BE2C (cell line): ENCODE results near the gene XYLT1.

ENCODE experiments used
- DNase-seq: peaks from one replicate; pipeline ENCODE4 v3.0.0-alpha.2; 2020
- H3K27me3 ChIP-seq: fragments of 250-450 bp; sonication (Bioruptor Pico); 2 replicates; pipeline ENCODE4 v1.5.1; 2020; ENCODE audit warnings: mild to moderate bottlenecking
- H3K36me3 ChIP-seq: fragments of 250-450 bp; sonication (Bioruptor Pico); 2 replicates; pipeline ENCODE4 v1.5.1; 2020; ENCODE audit warnings: mild to moderate bottlenecking
- H3K4me1 ChIP-seq: fragments of 250-450 bp; sonication (Bioruptor Pico); 2 replicates; pipeline ENCODE4 v1.5.1; 2020
- H3K4me3 ChIP-seq: 2 replicates; pipeline ENCODE4 v1.5.1; 2011; ENCODE audit warnings: low read depth, low read length
- H3K9me3 ChIP-seq: fragments of 250-450 bp; sonication (Bioruptor Pico); 2 replicates; pipeline ENCODE4 v1.5.1; 2020
- CTCF ChIP-seq: IDR thresholded peaks from 2 replicates; pipeline ENCODE4 v1.5.1; 2012; ENCODE audit warnings: mild to moderate bottlenecking, low read depth, low read length

XYLT1 gene

GRCh38 chr16:17083628-17084027 is 387.1 kb downstream of the XYLT1 start:
- H3K36me3 ChIP-seq = no peaks in the 10 kb centered on the region
- TF ChIP-seq CTCF = no peak
- no peak overlapping the region for H3K4me3 ChIP-seq
- no peaks in the 10 kb centered on the region; the same call in 1 of the 2 replicates for H3K27me3 ChIP-seq
- no peaks in the 10 kb centered on the region for H3K9me3 ChIP-seq
- no peak for DNase-seq
- no peaks in the 10 kb centered on the region for H3K4me1 ChIP-seq

GRCh38 chr16:17082095-17082882 is 388.5 kb downstream of the XYLT1 start:
- TF ChIP-seq CTCF = no peak
- no peak for DNase-seq
- H3K36me3 ChIP-seq = no peaks in the 10 kb centered on the region
- no peaks in the 10 kb centered on the region for H3K27me3 ChIP-seq
- H3K9me3 ChIP-seq = no peaks in the 10 kb centered on the region
- no peaks in the 10 kb centered on the region for H3K4me1 ChIP-seq
- H3K4me3 ChIP-seq = no peak overlapping the region

GRCh38 chr16:17080105-17080504 is 390.7 kb downstream of the XYLT1 start:
- no peaks in the 10 kb centered on the region for H3K27me3 ChIP-seq
- H3K9me3 ChIP-seq = no peaks in the 10 kb centered on the region
- H3K36me3 ChIP-seq = no peaks in the 10 kb centered on the region
- H3K4me3 ChIP-seq = no peak overlapping the region
- no peak for TF ChIP-seq CTCF
- H3K4me1 ChIP-seq = no peaks in the 10 kb centered on the region
- no peak for DNase-seq

GRCh38 chr16:17078931-17079631 is 391.7 kb downstream of the XYLT1 start:
- Histone ChIP-seq H3K4me3 (peak overlapping the region; percentile 9; the same call in 1 of the 2 replicates), H3K27me3 (no peaks in the 10 kb centered on the region), H3K36me3 (no peaks in the 10 kb centered on the region), H3K4me1 (no peaks in the 10 kb centered on the region), H3K9me3 (no peaks in the 10 kb centered on the region)
- peak; percentile 46 for DNase-seq
- peak; percentile 23 for TF ChIP-seq CTCF

GRCh38 chr16:17076818-17077498 is 393.8 kb downstream of the XYLT1 start:
- no peaks in the 10 kb centered on the region for H3K36me3 ChIP-seq
- H3K4me3 ChIP-seq = no peak overlapping the region
- no peaks in the 10 kb centered on the region for H3K9me3 ChIP-seq
- H3K27me3 ChIP-seq = no peaks in the 10 kb centered on the region
- DNase-seq = no peak
- no peaks in the 10 kb centered on the region for H3K4me1 ChIP-seq
- no peak for TF ChIP-seq CTCF
